ENCODE measurements around the gene FLRT3.
A peak's percentile ranks its signal among the peaks of the same experiment; 100 is the strongest.

FLRT3 gene

DNA sequence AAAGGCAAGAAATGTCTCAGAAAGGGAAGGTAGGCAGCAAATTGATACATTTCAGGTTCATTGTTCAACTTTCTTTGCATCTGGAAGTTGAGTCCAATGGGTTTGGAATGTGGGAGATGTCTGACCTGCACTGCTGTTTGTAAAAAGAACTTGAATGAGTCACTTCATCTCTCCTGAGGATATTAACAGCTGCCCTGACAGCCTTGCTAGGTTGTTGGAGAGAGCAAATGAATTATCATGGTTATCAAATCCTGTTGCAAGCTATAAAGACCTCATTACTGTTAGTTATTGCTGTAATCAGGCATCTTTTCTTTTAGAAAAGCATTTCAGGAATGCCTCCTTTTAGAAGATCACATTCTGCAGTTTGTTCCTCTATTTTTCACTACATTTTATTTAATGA lies 23.0 kb upstream of the FLRT3 start:
- no peak overlapping the region for H3K27ac ChIP-seq (ENCODE audit: low read depth in 2 of 2, low read length in 2 of 2)
- no peaks in the 10 kb centered on the region for H3K4me1 ChIP-seq (ENCODE audit: control insufficient read depth in 2 of 2, insufficient read depth in 2 of 2, low read length in 2 of 2)
- no peak overlapping the region for H3K9ac ChIP-seq (ENCODE audit: low read depth in 1 of 2, low read length in 2 of 2)
- no peaks in the 10 kb centered on the region for H3K27me3 ChIP-seq (ENCODE audit: control insufficient read depth in 2 of 2, insufficient read depth in 2 of 2, low read length in 2 of 2)
- no peaks in the 10 kb centered on the region for H3K9me3 ChIP-seq (ENCODE audit: control insufficient read depth in 2 of 2, low read length in 2 of 2)
- H3K36me3 ChIP-seq (ENCODE audit: control insufficient read depth in 2 of 2, insufficient read depth in 2 of 2, low read length in 2 of 2), result no peaks in the 10 kb centered on the region
- H3K4me3 ChIP-seq (ENCODE audit: low read length in 2 of 2), result no peak overlapping the region

DNA sequence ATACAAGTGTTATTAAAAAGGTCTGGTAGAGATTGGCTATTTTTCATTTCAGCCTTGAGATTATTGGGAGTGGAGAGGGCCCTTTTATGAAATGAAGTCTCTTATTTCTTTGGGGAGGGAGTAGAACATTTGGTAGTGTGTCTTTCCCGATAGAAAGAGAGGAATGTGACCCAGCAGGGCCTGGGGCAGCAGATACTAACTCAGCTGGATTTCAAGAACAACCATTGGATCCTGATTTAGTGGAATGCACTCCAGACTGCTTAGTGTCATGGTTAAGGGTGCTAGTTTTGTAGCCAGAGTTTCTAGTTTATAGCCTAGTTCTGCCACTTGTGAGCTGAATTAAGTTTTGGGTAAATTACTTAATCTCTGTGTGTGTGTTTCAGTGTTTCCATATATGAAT lies 18.4 kb upstream of the FLRT3 start:
- Histone ChIP-seq H3K9me3 (ENCODE audit: control insufficient read depth in 2 of 2, low read length in 2 of 2) (no peaks in the 10 kb centered on the region), H3K4me1 (ENCODE audit: control insufficient read depth in 2 of 2, insufficient read depth in 2 of 2, low read length in 2 of 2) (no peaks in the 10 kb centered on the region), H3K27me3 (ENCODE audit: control insufficient read depth in 2 of 2, insufficient read depth in 2 of 2, low read length in 2 of 2) (no peaks in the 10 kb centered on the region), H3K4me3 (ENCODE audit: low read length in 2 of 2) (no peak overlapping the region), H3K9ac (ENCODE audit: low read depth in 1 of 2, low read length in 2 of 2) (no peak overlapping the region), H3K27ac (ENCODE audit: low read depth in 2 of 2, low read length in 2 of 2) (no peak overlapping the region), H3K36me3 (ENCODE audit: control insufficient read depth in 2 of 2, insufficient read depth in 2 of 2, low read length in 2 of 2) (no peaks in the 10 kb centered on the region)

DNA sequence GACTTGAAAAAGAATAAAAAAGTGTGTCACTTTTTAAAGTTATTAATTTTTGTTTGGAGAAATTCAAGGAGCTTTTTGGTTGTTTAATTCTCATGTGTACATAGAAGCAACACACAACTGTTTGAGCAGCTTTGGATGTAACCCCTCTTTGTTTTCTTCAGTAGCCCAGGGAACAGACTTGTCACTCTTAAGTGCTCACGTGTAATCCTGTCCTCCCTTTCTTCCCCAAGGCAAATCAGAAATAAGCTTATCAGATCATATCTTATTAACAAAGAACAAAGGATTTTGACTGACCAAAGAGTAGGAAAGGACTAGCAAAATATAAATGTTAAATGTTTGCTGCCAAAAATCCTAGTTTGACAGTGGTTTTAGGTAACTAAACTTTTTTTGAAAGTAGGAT lies 7.3 kb upstream of the FLRT3 start:
- Histone ChIP-seq H3K27me3 (ENCODE audit: control insufficient read depth in 2 of 2, insufficient read depth in 2 of 2, low read length in 2 of 2) (no peaks in the 10 kb centered on the region), H3K27ac (ENCODE audit: low read depth in 2 of 2, low read length in 2 of 2) (no peak overlapping the region), H3K9me3 (ENCODE audit: control insufficient read depth in 2 of 2, low read length in 2 of 2) (no peaks in the 10 kb centered on the region), H3K36me3 (ENCODE audit: control insufficient read depth in 2 of 2, insufficient read depth in 2 of 2, low read length in 2 of 2) (no peaks in the 10 kb centered on the region), H3K4me3 (ENCODE audit: low read length in 2 of 2) (no peak overlapping the region), H3K4me1 (ENCODE audit: control insufficient read depth in 2 of 2, insufficient read depth in 2 of 2, low read length in 2 of 2) (peaks cover 0 to 4% of the 10 kb centered on the region in 2 donors), H3K9ac (ENCODE audit: low read depth in 1 of 2, low read length in 2 of 2) (no peak overlapping the region)

DNA sequence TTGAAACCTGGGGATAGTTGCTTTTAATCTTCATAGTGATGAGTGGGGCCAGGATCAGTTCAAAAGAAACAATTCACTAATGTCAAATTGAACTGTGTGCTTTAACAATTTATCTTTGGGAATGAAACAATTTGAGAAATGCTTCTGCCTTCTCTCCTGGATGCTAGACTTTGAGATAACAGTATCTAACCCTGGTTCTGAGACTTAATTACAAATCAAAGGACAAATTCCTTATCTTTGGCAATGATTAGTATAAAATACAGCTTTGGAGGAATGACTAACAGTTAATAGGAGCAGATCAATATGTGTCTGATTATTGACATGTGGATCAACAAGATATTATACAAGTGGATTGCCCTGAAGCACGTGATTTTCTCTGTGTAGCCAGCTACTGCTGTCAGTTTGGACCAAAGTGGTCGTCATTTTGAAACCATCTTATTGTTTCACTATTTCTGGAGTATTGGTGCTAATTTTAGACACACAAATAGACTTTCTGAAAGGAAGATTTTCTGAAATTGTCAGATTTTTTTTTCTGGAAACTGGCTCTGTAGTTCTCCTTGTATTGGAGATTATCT lies 6.2 kb upstream of the FLRT3 start:
- Histone ChIP-seq H3K4me1 (ENCODE audit: control insufficient read depth in 2 of 2, insufficient read depth in 2 of 2, low read length in 2 of 2) (peaks cover 0 to 4% of the 10 kb centered on the region in 2 donors), H3K27ac (ENCODE audit: low read depth in 2 of 2, low read length in 2 of 2) (no peak overlapping the region), H3K9me3 (ENCODE audit: control insufficient read depth in 2 of 2, low read length in 2 of 2) (no peaks in the 10 kb centered on the region), H3K27me3 (ENCODE audit: control insufficient read depth in 2 of 2, insufficient read depth in 2 of 2, low read length in 2 of 2) (no peaks in the 10 kb centered on the region), H3K4me3 (ENCODE audit: low read length in 2 of 2) (no peak overlapping the region), H3K36me3 (ENCODE audit: control insufficient read depth in 2 of 2, insufficient read depth in 2 of 2, low read length in 2 of 2) (no peaks in the 10 kb centered on the region), H3K9ac (ENCODE audit: low read depth in 1 of 2, low read length in 2 of 2) (no peak overlapping the region)

DNA sequence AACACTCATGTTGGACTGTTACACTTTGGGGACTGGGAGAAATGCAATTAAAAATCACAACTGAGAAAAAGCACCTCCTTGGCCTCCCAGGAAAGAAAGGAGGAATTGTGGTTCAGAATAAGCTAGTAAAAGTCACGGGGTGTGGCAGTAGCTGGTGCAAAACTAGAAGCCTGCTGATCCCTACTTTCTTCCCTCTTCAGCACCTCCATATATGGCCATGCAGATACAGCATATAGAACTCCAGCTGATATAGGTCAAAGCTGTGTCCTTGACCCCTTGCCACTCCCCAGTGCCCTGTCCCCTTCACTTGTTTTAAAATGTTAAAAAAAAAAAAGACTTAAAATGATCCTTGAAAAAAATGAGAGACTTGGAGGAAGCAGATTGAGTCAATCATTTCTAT lies 5.5 kb upstream of the FLRT3 start:
- Histone ChIP-seq H3K9ac (ENCODE audit: low read depth in 1 of 2, low read length in 2 of 2) (peak overlapping the region in 1 of 2 donors; percentile 21), H3K36me3 (ENCODE audit: control insufficient read depth in 2 of 2, insufficient read depth in 2 of 2, low read length in 2 of 2) (no peaks in the 10 kb centered on the region), H3K4me3 (ENCODE audit: low read length in 2 of 2) (no peak overlapping the region), H3K9me3 (ENCODE audit: control insufficient read depth in 2 of 2, low read length in 2 of 2) (no peaks in the 10 kb centered on the region), H3K27ac (ENCODE audit: low read depth in 2 of 2, low read length in 2 of 2) (no peak overlapping the region), H3K4me1 (ENCODE audit: control insufficient read depth in 2 of 2, insufficient read depth in 2 of 2, low read length in 2 of 2) (peaks cover 0 to 4% of the 10 kb centered on the region in 2 donors), H3K27me3 (ENCODE audit: control insufficient read depth in 2 of 2, insufficient read depth in 2 of 2, low read length in 2 of 2) (no peaks in the 10 kb centered on the region)

DNA sequence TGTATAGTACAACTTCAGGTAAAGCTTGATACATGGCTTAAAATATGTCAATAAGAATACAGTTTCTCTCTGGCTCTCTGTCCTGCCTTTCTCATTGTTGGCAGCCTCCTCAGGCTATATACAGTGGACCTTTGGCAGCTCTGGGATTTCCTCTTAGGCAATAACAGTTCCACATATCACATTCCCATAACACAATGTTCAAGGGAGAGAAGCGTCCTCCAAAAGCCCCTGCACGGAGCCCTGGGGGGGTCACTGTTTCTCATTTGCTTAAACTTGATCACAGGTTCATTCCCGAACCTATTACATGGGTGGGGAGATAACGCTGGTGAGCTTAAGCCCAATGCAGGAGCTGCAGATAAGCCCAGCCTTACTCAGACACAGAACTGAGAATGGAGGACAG lies 4.4 kb upstream of the FLRT3 start:
- Histone ChIP-seq H3K27ac (ENCODE audit: low read depth in 2 of 2, low read length in 2 of 2) (no peak overlapping the region), H3K4me3 (ENCODE audit: low read length in 2 of 2) (no peak overlapping the region), H3K27me3 (ENCODE audit: control insufficient read depth in 2 of 2, insufficient read depth in 2 of 2, low read length in 2 of 2) (no peaks in the 10 kb centered on the region), H3K4me1 (ENCODE audit: control insufficient read depth in 2 of 2, insufficient read depth in 2 of 2, low read length in 2 of 2) (peaks cover 0 to 4% of the 10 kb centered on the region in 2 donors), H3K36me3 (ENCODE audit: control insufficient read depth in 2 of 2, insufficient read depth in 2 of 2, low read length in 2 of 2) (no peaks in the 10 kb centered on the region), H3K9ac (ENCODE audit: low read depth in 1 of 2, low read length in 2 of 2) (no peak overlapping the region), H3K9me3 (ENCODE audit: control insufficient read depth in 2 of 2, low read length in 2 of 2) (no peaks in the 10 kb centered on the region)

DNA sequence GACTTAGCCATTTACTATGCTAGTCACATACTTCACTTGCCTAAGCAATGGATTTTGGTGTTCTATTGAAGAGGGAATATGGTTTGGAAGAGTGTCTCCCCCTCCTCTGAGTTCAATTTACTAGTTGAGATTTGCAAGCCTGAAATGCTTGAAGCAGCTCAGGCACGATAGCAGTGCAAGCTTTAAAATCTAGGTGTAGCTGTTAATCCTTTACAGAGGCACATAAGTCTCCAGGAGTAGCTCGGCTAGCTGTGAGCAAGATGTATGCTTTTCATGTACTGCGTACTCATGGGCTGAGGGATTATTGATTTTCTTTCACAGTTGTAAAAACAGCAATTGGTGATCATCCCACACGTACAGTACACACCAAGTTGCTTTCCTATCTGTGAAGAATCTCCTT lies 726 bp downstream of the FLRT3 start:
- H3K36me3 ChIP-seq (ENCODE audit: control insufficient read depth in 2 of 2, insufficient read depth in 2 of 2, low read length in 2 of 2), result no peaks in the 10 kb centered on the region
- no peaks in the 10 kb centered on the region for H3K9me3 ChIP-seq (ENCODE audit: control insufficient read depth in 2 of 2, low read length in 2 of 2)
- H3K27ac ChIP-seq (ENCODE audit: low read depth in 2 of 2, low read length in 2 of 2), result no peak overlapping the region
- H3K9ac ChIP-seq (ENCODE audit: low read depth in 1 of 2, low read length in 2 of 2), result peak overlapping the region; percentile 68 to 72
- no peaks in the 10 kb centered on the region for H3K4me1 ChIP-seq (ENCODE audit: control insufficient read depth in 2 of 2, insufficient read depth in 2 of 2, low read length in 2 of 2)
- no peaks in the 10 kb centered on the region for H3K27me3 ChIP-seq (ENCODE audit: control insufficient read depth in 2 of 2, insufficient read depth in 2 of 2, low read length in 2 of 2)
- H3K4me3 ChIP-seq (ENCODE audit: low read length in 2 of 2), result peak overlapping the region; percentile 69 to 82

DNA sequence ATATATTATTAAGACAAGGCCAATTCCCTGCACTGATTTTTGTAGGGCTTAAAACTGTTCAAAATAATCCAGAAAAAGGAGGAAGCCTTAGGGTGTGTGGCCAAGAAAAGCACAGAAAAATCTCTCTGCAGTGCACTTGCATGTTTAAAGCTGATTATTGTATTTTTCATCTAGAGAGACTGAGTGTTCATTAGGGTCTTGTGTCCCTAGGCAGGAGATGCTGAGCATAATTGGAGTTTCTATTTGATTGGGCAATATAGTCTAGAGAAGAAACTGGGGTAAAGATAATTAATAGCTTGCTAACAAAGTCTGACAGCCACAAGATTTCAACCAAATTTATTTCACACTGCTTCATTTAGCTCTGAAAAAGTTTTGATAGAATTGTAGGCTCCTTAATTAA lies 2.4 kb downstream of the FLRT3 start:
- Histone ChIP-seq H3K4me1 (ENCODE audit: control insufficient read depth in 2 of 2, insufficient read depth in 2 of 2, low read length in 2 of 2) (no peaks in the 10 kb centered on the region), H3K27me3 (ENCODE audit: control insufficient read depth in 2 of 2, insufficient read depth in 2 of 2, low read length in 2 of 2) (no peaks in the 10 kb centered on the region), H3K27ac (ENCODE audit: low read depth in 2 of 2, low read length in 2 of 2) (no peak overlapping the region), H3K36me3 (ENCODE audit: control insufficient read depth in 2 of 2, insufficient read depth in 2 of 2, low read length in 2 of 2) (no peaks in the 10 kb centered on the region), H3K9me3 (ENCODE audit: control insufficient read depth in 2 of 2, low read length in 2 of 2) (no peaks in the 10 kb centered on the region), H3K9ac (ENCODE audit: low read depth in 1 of 2, low read length in 2 of 2) (no peak overlapping the region), H3K4me3 (ENCODE audit: low read length in 2 of 2) (no peak overlapping the region)

DNA sequence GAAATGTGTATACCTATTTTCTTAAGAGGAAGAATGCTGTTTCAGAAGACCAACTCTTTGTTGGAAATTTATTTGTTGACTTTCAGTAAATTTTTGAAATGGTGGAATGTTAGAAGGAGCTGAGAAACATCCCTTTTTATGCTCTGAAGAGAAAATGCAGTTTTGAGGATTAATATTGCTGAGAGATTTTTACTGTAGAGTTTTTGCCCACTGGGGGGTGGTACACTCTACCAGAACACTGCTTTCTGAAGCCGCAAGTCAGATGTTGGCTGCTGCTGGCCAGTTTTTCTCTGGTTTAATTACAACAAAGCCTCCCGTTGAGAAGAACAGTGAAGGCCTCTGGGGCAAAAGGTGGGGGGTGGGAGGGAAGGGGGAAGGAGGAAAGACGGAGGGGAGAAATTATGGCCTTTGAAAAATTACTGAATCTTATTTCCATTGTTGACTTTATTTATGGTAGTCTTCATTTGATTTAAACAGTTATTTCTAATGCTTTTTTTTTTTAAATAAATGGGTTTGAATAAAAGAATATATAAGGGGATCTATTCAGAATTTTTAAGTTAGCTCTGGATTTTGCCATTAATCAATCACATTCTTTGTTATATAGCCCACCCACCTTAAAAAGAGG lies 3.0 kb downstream of the FLRT3 start:
- H3K9me3 ChIP-seq (ENCODE audit: control insufficient read depth in 2 of 2, low read length in 2 of 2), result no peaks in the 10 kb centered on the region
- H3K27me3 ChIP-seq (ENCODE audit: control insufficient read depth in 2 of 2, insufficient read depth in 2 of 2, low read length in 2 of 2), result no peaks in the 10 kb centered on the region
- no peak overlapping the region for H3K4me3 ChIP-seq (ENCODE audit: low read length in 2 of 2)
- H3K9ac ChIP-seq (ENCODE audit: low read depth in 1 of 2, low read length in 2 of 2), result no peak overlapping the region
- no peaks in the 10 kb centered on the region for H3K4me1 ChIP-seq (ENCODE audit: control insufficient read depth in 2 of 2, insufficient read depth in 2 of 2, low read length in 2 of 2)
- no peaks in the 10 kb centered on the region for H3K36me3 ChIP-seq (ENCODE audit: control insufficient read depth in 2 of 2, insufficient read depth in 2 of 2, low read length in 2 of 2)
- H3K27ac ChIP-seq (ENCODE audit: low read depth in 2 of 2, low read length in 2 of 2), result no peak overlapping the region

DNA sequence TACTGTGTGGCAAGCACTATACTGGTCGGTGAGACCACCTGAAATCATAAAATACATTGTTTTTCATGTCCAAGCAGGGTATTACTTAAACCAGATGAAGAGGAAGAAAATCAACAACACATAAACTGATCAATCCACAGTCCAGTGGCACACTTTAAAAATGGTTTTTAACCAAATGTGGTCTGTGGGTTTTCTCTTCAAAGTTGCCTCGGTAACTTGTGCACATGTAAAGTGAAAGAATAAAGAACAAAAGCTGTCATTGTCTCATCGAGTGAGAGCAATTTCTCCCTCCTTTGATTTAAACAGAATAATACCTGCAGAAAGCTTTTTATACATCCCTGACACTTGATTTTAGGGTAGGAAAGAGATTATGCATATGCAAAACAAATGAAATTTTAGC lies 3.7 kb downstream of the FLRT3 start:
- no peaks in the 10 kb centered on the region for H3K4me1 ChIP-seq (ENCODE audit: control insufficient read depth in 2 of 2, insufficient read depth in 2 of 2, low read length in 2 of 2)
- no peaks in the 10 kb centered on the region for H3K27me3 ChIP-seq (ENCODE audit: control insufficient read depth in 2 of 2, insufficient read depth in 2 of 2, low read length in 2 of 2)
- no peak overlapping the region for H3K9ac ChIP-seq (ENCODE audit: low read depth in 1 of 2, low read length in 2 of 2)
- H3K27ac ChIP-seq (ENCODE audit: low read depth in 2 of 2, low read length in 2 of 2), result no peak overlapping the region
- no peaks in the 10 kb centered on the region for H3K36me3 ChIP-seq (ENCODE audit: control insufficient read depth in 2 of 2, insufficient read depth in 2 of 2, low read length in 2 of 2)
- H3K4me3 ChIP-seq (ENCODE audit: low read length in 2 of 2), result no peak overlapping the region
- H3K9me3 ChIP-seq (ENCODE audit: control insufficient read depth in 2 of 2, low read length in 2 of 2), result no peaks in the 10 kb centered on the region
